HG03457 (cell line): ENCODE results near the gene TCF25.
"Not testable (repeated sequence)": the region's sequence is repeated elsewhere in the genome, so short reads cannot be mapped to it uniquely, and the experiment has no call there.

Experiments
- ATAC-seq: cut with Tn5 transposase; IDR thresholded peaks from one replicate; pipeline ENCODE4 v1.9.1; 2021; ENCODE audit warnings: moderate number of reproducible peaks; ENCODE audit not compliant: unreplicated experiment

The TCF25 gene

GRCh38 chr16:89873109-89873971 lies at the start of gene TCF25:
Gene TCF25 (plus strand): TSS chr16:89873592. CDS start chr16:89873668, 76 bp downstream.
- ATAC-seq = no peak

- ATAC-seq = not testable (repeated sequence)
Observed at GRCh38 chr16:89823824-89824148, 49.6 kb upstream of the TCF25 start.

GRCh38 chr16:89826531-89827382 lies 46.6 kb upstream of the TCF25 start:
- ATAC-seq = no peak

GRCh38 chr16:89827383-89828198 lies 45.8 kb upstream of the TCF25 start:
- ATAC-seq = no peak

- ATAC-seq = no peak
Observed at GRCh38 chr16:89828199-89828869, 45.1 kb upstream of the TCF25 start, which contains the start of gene SPIRE2. Gene SPIRE2 (plus strand): TSS chr16:89828475. CDS start chr16:89828551, 76 bp downstream.

GRCh38 chr16:89828870-89829629 lies 44.3 kb upstream of the TCF25 start:
- ATAC-seq = no peak

GRCh38 chr16:89829630-89830437 lies 43.6 kb upstream of the TCF25 start:
- no peak for ATAC-seq

- ATAC-seq = no peak
Observed at GRCh38 chr16:89831810-89832328, 41.5 kb upstream of the TCF25 start.

- not testable (repeated sequence) for ATAC-seq
Observed at GRCh38 chr16:89833664-89834363, 39.6 kb upstream of the TCF25 start.

GRCh38 chr16:89834813-89835363 lies 38.5 kb upstream of the TCF25 start:
- ATAC-seq = not testable (repeated sequence)

GRCh38 chr16:89836484-89836883 lies 36.9 kb upstream of the TCF25 start:
- not testable (repeated sequence) for ATAC-seq

- no peak for ATAC-seq
Observed at GRCh38 chr16:89837014-89837546, 36.3 kb upstream of the TCF25 start.

- ATAC-seq = no peak
Observed at GRCh38 chr16:89841275-89841674, 32.1 kb upstream of the TCF25 start.

GRCh38 chr16:89842471-89843408 lies 30.7 kb upstream of the TCF25 start:
- no peak for ATAC-seq

GRCh38 chr16:89843409-89844350 lies 29.7 kb upstream of the TCF25 start:
- no peak for ATAC-seq
